Stimulated activated CD8-positive, alpha-beta memory T cell treated with anti-CD3 and anti-CD28 coated beads, Interleukin-15, amount 100 ng/mL, for 1 hour (primary cell): ENCODE results near the gene SHC3.

Source experiments
- DNase-seq: peaks from one replicate; pipeline ENCODE4 v3.0.0-alpha.2; 2020; ENCODE audit warnings: low read depth

The SHC3 gene

GRCh38 chr9:89154651-89155336, 23.8 kb downstream of the SHC3 start:
- no peak for DNase-seq

- DNase-seq = no peak
These were observed 24.4 kb downstream of the SHC3 start for GRCh38 chr9:89154218-89154617.

- no peak for DNase-seq
These were observed 25.2 kb downstream of the SHC3 start for GRCh38 chr9:89153232-89154017.

GRCh38 chr9:89149726-89150125, 28.9 kb downstream of the SHC3 start:
- DNase-seq = no peak

GRCh38 chr9:89145097-89145496, 33.5 kb downstream of the SHC3 start:
- DNase-seq = no peak

GRCh38 chr9:89144238-89144637, 34.4 kb downstream of the SHC3 start:
- DNase-seq = no peak

- no peak for DNase-seq
These were observed 35.4 kb downstream of the SHC3 start for GRCh38 chr9:89143266-89143665.

- no peak for DNase-seq
These were observed 39.2 kb downstream of the SHC3 start for GRCh38 chr9:89139455-89139854.

GRCh38 chr9:89138463-89139390, 39.9 kb downstream of the SHC3 start:
- DNase-seq = no peak

- DNase-seq = no peak
These were observed 40.8 kb downstream of the SHC3 start for GRCh38 chr9:89137542-89138462.

- DNase-seq = no peak
These were observed 42.9 kb downstream of the SHC3 start for GRCh38 chr9:89135591-89136166.

- DNase-seq = no peak
These were observed 43.9 kb downstream of the SHC3 start for GRCh38 chr9:89134709-89135108.

GRCh38 chr9:89122949-89123348, 55.7 kb downstream of the SHC3 start:
- no peak for DNase-seq

- no peak for DNase-seq
These were observed 57.9 kb downstream of the SHC3 start for GRCh38 chr9:89120704-89121103.

- DNase-seq = no peak
These were observed 61.8 kb downstream of the SHC3 start for GRCh38 chr9:89116805-89117192.

- no peak for DNase-seq
These were observed 62.4 kb downstream of the SHC3 start for GRCh38 chr9:89116064-89116804.

- DNase-seq = no peak
These were observed 63.2 kb downstream of the SHC3 start for GRCh38 chr9:89115426-89115825.

- no peak for DNase-seq
These were observed 63.9 kb downstream of the SHC3 start for GRCh38 chr9:89114741-89115140.

- no peak for DNase-seq
These were observed 64.8 kb downstream of the SHC3 start for GRCh38 chr9:89113851-89114250.

- no peak for DNase-seq
These were observed 66.4 kb downstream of the SHC3 start for GRCh38 chr9:89112243-89112642.
